PC-9 (cell line): ENCODE results near the gene RIPK4. TPM values are rescaled to one million over a fixed set of nuclear protein-coding genes. Genes with fewer than 3 reads are reported as not detected.
A peak's percentile ranks its signal among the peaks of the same experiment; 100 is the strongest.

Source experiments
- BruUV-seq: library from RNA; stranded (reverse); fragments of 400-500 nt; replicated peaks from 2 replicates; lab custom pipeline; 2021; lab: Mats Ljungman, UMichigan
- CTCF ChIA-PET: fragments of 300-600 bp; sonication (Branson Sonifier 250); formaldehyde crosslinking; loops from one replicate; lab custom pipeline; 2022; ENCODE audit warnings: antibody characterized with exemption; lab: Charles Lee
- POLR2A ChIA-PET: fragments of 300-600 bp; sonication (Branson Sonifier 250); formaldehyde crosslinking; loops from one replicate; lab custom pipeline; 2022; ENCODE audit warnings: antibody characterized with exemption; ENCODE audit not compliant: unreplicated experiment; lab: Charles Lee
- DNase-seq, 2 experiments: peaks; one replicate each; pipeline versions ENCODE4 v3.0.0 to v3.0.0-alpha.2; 2015 to 2022; ENCODE audit warnings: mixed read lengths in 1 of 2
- H2AFZ ChIP-seq: fragments of 200-600 bp; sonication (generic); 2 replicates; pipeline ENCODE4 v1.8.1; 2017; ENCODE audit warnings: antibody characterized with exemption
- H3F3A ChIP-seq: fragments of 200-600 bp; sonication (generic); 2 replicates; pipeline ENCODE4 v1.8.1; 2017; ENCODE audit warnings: antibody characterized with exemption, mild to moderate bottlenecking, low read depth; ENCODE audit not compliant: insufficient read depth
- H3K27ac ChIP-seq: fragments of 200-600 bp; sonication (generic); 2 replicates; pipeline ENCODE4 v1.6.1; 2016; ENCODE audit warnings: mixed run types
- H3K27me3 ChIP-seq: fragments of 200-600 bp; sonication (generic); 2 replicates; pipeline ENCODE4 v1.6.1; 2016; ENCODE audit warnings: low read depth, mixed run types; ENCODE audit not compliant: insufficient read depth
- H3K36me3 ChIP-seq: fragments of 200-600 bp; sonication (generic); 2 replicates; pipeline ENCODE4 v1.6.1; 2016; ENCODE audit warnings: low read depth, mixed run types
- H3K4me1 ChIP-seq: fragments of 200-600 bp; sonication (generic); replicated peaks from 2 replicates; pipeline ENCODE4 v1.6.1; 2016; ENCODE audit warnings: mixed run types; ENCODE audit not compliant: insufficient read depth
- H3K4me2 ChIP-seq: fragments of 200-600 bp; sonication (generic); 2 replicates; pipeline ENCODE4 v1.6.1; 2017; ENCODE audit warnings: mixed run types
- H3K4me3 ChIP-seq: fragments of 200-600 bp; sonication (generic); 2 replicates; pipeline ENCODE4 v1.6.1; 2016; ENCODE audit warnings: mixed run types
- H3K79me2 ChIP-seq: fragments of 200-600 bp; sonication (generic); 2 replicates; pipeline ENCODE4 v1.6.1; 2017; ENCODE audit warnings: low read depth, mixed run types
- H3K9me2 ChIP-seq: fragments of 200-600 bp; sonication (generic); 2 replicates; pipeline ENCODE4 v1.8.1; 2017; ENCODE audit warnings: mild to moderate bottlenecking; ENCODE audit not compliant: insufficient read depth
- H3K9me3 ChIP-seq: fragments of 200-600 bp; sonication (generic); 2 replicates; pipeline ENCODE4 v1.8.1; 2016; ENCODE audit warnings: low read depth; ENCODE audit not compliant: insufficient read depth
- H4K20me1 ChIP-seq: fragments of 200-600 bp; sonication (generic); 2 replicates; pipeline ENCODE4 v1.8.1; 2017; ENCODE audit not compliant: insufficient read depth
- CTCF ChIP-seq: fragments of 200-600 bp; sonication (generic); conservative IDR thresholded peaks from 2 replicates; pipeline ENCODE4 v1.6.1; 2017; ENCODE audit warnings: mixed run types, antibody characterized with exemption, mild to moderate bottlenecking, moderate library complexity
- EZH2 ChIP-seq: fragments of 200-600 bp; sonication (generic); IDR thresholded peaks from 2 replicates; pipeline ENCODE4 v1.8.0; 2017; ENCODE audit warnings: antibody characterized with exemption, low read depth
- intact Hi-C: fragments of 100-400 bp; cut with micrococcal nuclease; formaldehyde crosslinking; loops from one replicate; pipeline ENCODE4 v1.10.0; 2022; ENCODE audit not compliant: unreplicated experiment
- total RNA-seq: library from RNA; stranded (reverse); gene quantifications from 2 replicates; pipeline ENCODE4 v1.2.3, GENCODE V29; 2021

RIPK4 gene
- total RNA-seq, 1 experiment from 2014 or later: 30.1 TPM

- H3K9me2 ChIP-seq: no peaks in the 10 kb centered on the region
- ChIA-PET POLR2A (no interaction called here), CTCF (no interaction called here)
- H3K36me3 ChIP-seq: peaks cover 18% of the 10 kb centered on the region
- H3K27me3 ChIP-seq: no peaks in the 10 kb centered on the region
- H4K20me1 ChIP-seq: peaks cover 8% of the 10 kb centered on the region
- no peaks in the 10 kb centered on the region for H3K9me3 ChIP-seq
- TF ChIP-seq EZH2 (no peak), CTCF (no peak)
- peak overlapping the region; percentile 44; the same call in 1 of the 2 replicates for H3K27ac ChIP-seq
- no peak overlapping the region for H2AFZ ChIP-seq
- no peak overlapping the region for H3K4me2 ChIP-seq
- H3F3A ChIP-seq: peaks cover 68% of the 10 kb centered on the region
- no peak for DNase-seq
- no TSS peak for BruUV-seq
- H3K4me1 ChIP-seq: peaks cover 10% of the 10 kb centered on the region
- H3K79me2 ChIP-seq: peaks cover 30% of the 10 kb centered on the region
- intact Hi-C loops: no loop called here
- no peak overlapping the region for H3K4me3 ChIP-seq
Measured at GRCh38 chr21:41736423-41736822, 30.4 kb downstream of the RIPK4 start.

GRCh38 chr21:41733951-41734689 is 32.7 kb downstream of the RIPK4 start:
- peaks cover 24% of the 10 kb centered on the region for H3K4me1 ChIP-seq
- BruUV-seq: no TSS peak
- no peak overlapping the region for H3K4me3 ChIP-seq
- H3K4me2 ChIP-seq: peak overlapping the region; percentile 29; the same call in 1 of the 2 replicates
- no peak for TF ChIP-seq CTCF
- TF ChIP-seq EZH2: no peak
- H4K20me1 ChIP-seq: peaks cover 4% of the 10 kb centered on the region
- peaks cover 7% of the 10 kb centered on the region for H3K36me3 ChIP-seq
- H2AFZ ChIP-seq: no peak overlapping the region
- POLR2A ChIA-PET: interaction anchor here (0.7 kb wide), 1 partner anchor 25 kb away, joined by 3 read pairs; no protein-coding TSS in a partner anchor
- H3K9me3 ChIP-seq: no peaks in the 10 kb centered on the region
- CTCF ChIA-PET: no interaction called here
- no peaks in the 10 kb centered on the region for H3K9me2 ChIP-seq
- peak overlapping the region; percentile 41; the same call in 1 of the 2 replicates for H3K27ac ChIP-seq
- no peaks in the 10 kb centered on the region for H3K27me3 ChIP-seq
- peak in 1 of 2 experiments; percentile 47 for DNase-seq
- intact Hi-C loops: no loop called here
- H3F3A ChIP-seq: peaks cover 53% of the 10 kb centered on the region
- H3K79me2 ChIP-seq: peaks cover 9% of the 10 kb centered on the region; the same call in 1 of the 2 replicates

GRCh38 chr21:41731081-41731480 is 35.8 kb downstream of the RIPK4 start:
- Histone ChIP-seq H4K20me1 (no peaks in the 10 kb centered on the region), H2AFZ (no peak overlapping the region), H3F3A (peaks cover 45% of the 10 kb centered on the region), H3K9me3 (no peaks in the 10 kb centered on the region), H3K27me3 (no peaks in the 10 kb centered on the region), H3K4me3 (no peak overlapping the region), H3K9me2 (no peaks in the 10 kb centered on the region), H3K36me3 (no peaks in the 10 kb centered on the region), H3K4me2 (no peak overlapping the region), H3K4me1 (peaks cover 53% of the 10 kb centered on the region), H3K27ac (no peak overlapping the region), H3K79me2 (no peaks in the 10 kb centered on the region)
- ChIA-PET POLR2A (no interaction called here), CTCF (no interaction called here)
- no peak for DNase-seq
- intact Hi-C loops: no loop called here
- no TSS peak for BruUV-seq
- TF ChIP-seq CTCF (no peak), EZH2 (no peak)
